C4-2B (cell line): ENCODE measurements around the gene PLXNA3.

Experiments
- H3K27ac ChIP-seq: fragments of 450-650 bp; 2 replicates; pipeline ENCODE4 v1.5.1; 2017
- CTCF ChIP-seq: fragments of 450-650 bp; conservative IDR thresholded peaks from 2 replicates; pipeline ENCODE4 v1.5.1; 2017; ENCODE audit warnings: mild to moderate bottlenecking
- ZFX ChIP-seq: fragments of 450-650 bp; IDR thresholded peaks from 2 replicates; pipeline ENCODE4 v1.6.1; 2017

Gene PLXNA3

DNA sequence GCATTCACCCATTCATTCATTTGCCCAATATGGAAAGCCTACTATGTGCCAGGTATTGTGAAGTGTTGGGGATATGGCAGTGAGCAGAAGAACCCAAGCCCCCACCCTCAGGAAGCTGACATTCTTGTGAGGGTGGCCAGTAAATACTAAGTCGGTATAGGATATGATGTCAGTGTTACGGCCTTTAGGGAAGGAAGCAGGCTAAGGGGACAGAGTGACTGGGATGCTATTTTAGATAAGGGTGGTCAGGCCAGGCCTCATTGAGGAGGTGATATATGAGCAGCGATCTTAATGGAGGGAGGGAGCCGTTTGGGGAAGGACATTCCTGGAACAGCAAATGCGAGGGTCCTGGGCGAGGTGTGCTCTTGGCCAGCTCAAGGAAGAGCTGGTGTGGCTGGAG, 27.6 kb upstream of the PLXNA3 start:
- no peak for TF ChIP-seq CTCF
- TF ChIP-seq ZFX = no peak
- H3K27ac ChIP-seq = no peak overlapping the region; the same call in 1 of the 2 replicates

DNA sequence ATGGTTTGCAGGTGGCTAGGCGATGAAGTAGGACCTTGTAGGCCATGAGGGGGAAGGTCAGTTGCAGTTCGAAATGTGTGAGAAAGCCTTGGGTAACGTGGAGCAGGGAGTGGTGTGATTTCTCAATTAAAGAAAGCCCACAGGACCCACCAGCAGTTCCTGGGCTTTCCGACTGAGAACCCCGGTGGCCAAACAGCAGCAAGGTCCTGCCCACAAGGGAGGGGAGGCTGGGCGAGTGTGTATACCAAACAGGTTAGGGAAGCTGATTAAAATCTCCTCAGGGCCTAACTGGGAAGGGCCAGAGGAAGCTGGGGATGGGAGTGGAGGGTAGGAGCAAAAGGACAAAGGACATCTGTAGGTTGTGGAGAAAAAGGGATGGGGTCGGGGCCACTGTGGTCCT, 27.2 kb upstream of the PLXNA3 start:
- no peak for TF ChIP-seq ZFX
- no peak for TF ChIP-seq CTCF
- no peak overlapping the region; the same call in 1 of the 2 replicates for H3K27ac ChIP-seq

- H3K27ac ChIP-seq = no peak overlapping the region; the same call in 1 of the 2 replicates
- no peak for TF ChIP-seq CTCF
- TF ChIP-seq ZFX = no peak
Observed at GRCh38 chrX:154431341-154431740, 26.7 kb upstream of the PLXNA3 start.

DNA sequence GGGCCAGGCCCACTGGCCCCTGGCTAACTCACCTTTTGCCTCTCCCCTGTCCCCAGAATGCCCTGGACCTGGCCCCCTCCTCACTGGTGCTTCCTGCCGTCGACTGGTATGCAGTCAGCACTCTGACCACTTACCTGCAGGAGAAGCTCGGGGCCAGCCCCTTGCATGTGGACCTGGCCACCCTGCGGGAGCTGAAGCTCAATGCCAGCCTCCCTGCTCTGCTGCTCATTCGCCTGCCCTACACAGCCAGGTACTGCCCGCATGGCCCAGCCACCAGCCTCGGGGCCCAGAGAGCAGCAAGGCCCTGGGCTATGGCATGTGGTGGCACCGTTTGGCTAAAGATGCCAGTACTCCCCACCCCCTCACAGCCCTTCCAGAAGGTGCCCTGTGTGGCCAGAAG, 25.9 kb upstream of the PLXNA3 start:
- no peak for TF ChIP-seq CTCF
- TF ChIP-seq ZFX = no peak
- no peak overlapping the region for H3K27ac ChIP-seq

DNA sequence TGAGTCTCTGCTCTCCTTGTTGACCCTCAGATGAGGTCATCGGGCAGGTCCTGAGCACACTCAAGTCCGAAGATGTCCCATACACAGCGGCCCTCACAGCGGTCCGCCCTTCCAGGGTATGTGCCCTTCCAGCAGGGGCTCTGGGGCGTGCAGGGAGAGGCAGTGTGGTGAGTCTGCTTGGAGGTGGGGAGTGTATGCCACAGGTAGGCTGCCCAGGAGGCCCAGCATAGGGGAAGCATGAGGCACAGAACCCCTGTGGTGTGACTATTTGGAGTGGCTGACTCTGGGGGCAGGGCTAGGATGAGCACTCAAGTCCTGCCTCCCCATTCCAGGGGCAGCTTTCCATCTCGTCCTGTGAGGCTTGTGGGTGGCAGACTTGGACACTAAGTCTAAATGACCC, 24.5 kb upstream of the PLXNA3 start:
- TF ChIP-seq ZFX (no peak), CTCF (no peak)
- H3K27ac ChIP-seq = no peak overlapping the region

- TF ChIP-seq CTCF (no peak), ZFX (no peak)
- H3K27ac ChIP-seq = no peak overlapping the region
Observed at GRCh38 chrX:154434394-154435168, 23.5 kb upstream of the PLXNA3 start.

DNA sequence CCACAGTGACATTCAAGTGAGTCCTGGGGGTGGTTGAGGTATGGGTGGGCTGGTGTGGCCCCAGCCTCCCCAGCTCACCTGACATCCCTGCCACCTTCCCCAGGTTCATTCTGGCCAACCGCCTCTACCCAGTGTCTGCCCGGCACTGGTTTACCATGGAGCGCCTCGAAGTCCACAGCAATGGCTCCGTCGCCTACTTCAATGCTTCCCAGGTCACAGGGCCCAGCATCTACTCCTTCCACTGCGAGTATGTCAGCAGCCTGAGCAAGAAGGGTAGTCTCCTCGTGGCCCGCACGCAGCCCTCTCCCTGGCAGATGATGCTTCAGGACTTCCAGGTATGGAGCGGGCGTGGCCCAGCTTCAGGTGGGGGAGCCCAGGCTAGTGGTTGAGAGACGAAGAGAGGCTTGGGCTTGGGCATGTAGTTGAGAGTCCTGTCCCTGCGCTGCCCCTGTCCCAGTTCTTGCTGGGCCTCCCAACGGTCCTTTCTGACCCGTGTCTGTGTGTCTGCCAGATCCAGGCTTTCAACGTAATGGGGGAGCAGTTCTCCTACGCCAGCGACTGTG, 22.8 kb upstream of the PLXNA3 start:
- H3K27ac ChIP-seq = no peak overlapping the region

More for the DNA sequence above, 22.8 kb upstream of the PLXNA3 start:
- TF ChIP-seq ZFX (no peak), CTCF (no peak)
